OCI-LY1 (cell line): Measurements from ENCODE around the gene SGO1.

ENCODE experiments used
- H2AFZ ChIP-seq: fragments of 200-600 bp; sonication (generic), shearing (Covaris generic); 2 replicates; pipeline ENCODE4 v1.6.0; 2014; ENCODE audit warnings: antibody characterized with exemption, mild to moderate bottlenecking, low read length
- H3F3A ChIP-seq: fragments of 200-600 bp; sonication (generic), shearing (Covaris generic); 2 replicates; pipeline ENCODE4 v1.6.0; 2014; ENCODE audit warnings: mild to moderate bottlenecking, antibody characterized with exemption, low read length, moderate library complexity; ENCODE audit not compliant: insufficient read depth
- H3K27ac ChIP-seq: fragments of 200-600 bp; sonication (generic); 2 replicates; pipeline ENCODE4 v1.5.1; 2014; ENCODE audit warnings: low read length, mixed run types, mild to moderate bottlenecking, low read depth; ENCODE audit not compliant: poor library complexity, severe bottlenecking
- H3K27me3 ChIP-seq: fragments of 200-600 bp; sonication (generic); 2 replicates; pipeline ENCODE4 v1.6.0; 2014; ENCODE audit warnings: antibody characterized with exemption, mild to moderate bottlenecking, low read length, moderate library complexity; ENCODE audit not compliant: insufficient read depth
- H3K36me3 ChIP-seq: fragments of 200-600 bp; sonication (generic); 2 replicates; pipeline ENCODE4 v1.6.1; 2014; ENCODE audit warnings: mild to moderate bottlenecking, antibody characterized with exemption, low read length, moderate library complexity, mixed read lengths; ENCODE audit not compliant: insufficient read depth
- H3K4me1 ChIP-seq: fragments of 200-600 bp; sonication (generic); 2 replicates; pipeline ENCODE4 v1.5.1; 2014; ENCODE audit warnings: mild to moderate bottlenecking, low read length, moderate library complexity; ENCODE audit not compliant: insufficient read depth, severe bottlenecking
- H3K4me2 ChIP-seq: fragments of 200-600 bp; sonication (generic), shearing (Covaris generic); 2 replicates; pipeline ENCODE4 v1.6.1; 2014; ENCODE audit warnings: low read length
- H3K4me3 ChIP-seq: fragments of 200-600 bp; sonication (generic); 2 replicates; pipeline ENCODE4 v1.5.1; 2014; ENCODE audit warnings: low read length, low read depth, mild to moderate bottlenecking, mixed read lengths; ENCODE audit not compliant: poor library complexity, severe bottlenecking
- H3K79me2 ChIP-seq: fragments of 200-600 bp; shearing (Covaris generic); 2 replicates; pipeline ENCODE4 v1.6.1; 2016; ENCODE audit warnings: mixed run types, low read length, mixed read lengths; ENCODE audit not compliant: insufficient read depth
- H3K9ac ChIP-seq: fragments of 200-600 bp; sonication (generic), shearing (Covaris generic); 2 replicates; pipeline ENCODE4 v1.6.1; 2014; ENCODE audit warnings: mild to moderate bottlenecking, low read length, mixed read lengths
- H3K9me2 ChIP-seq: fragments of 200-600 bp; sonication (generic), shearing (Covaris generic); 2 replicates; pipeline ENCODE4 v1.6.1; 2014; ENCODE audit warnings: low read depth, mild to moderate bottlenecking, low read length, mixed read lengths
- H3K9me3 ChIP-seq: fragments of 200-600 bp; shearing (Covaris generic); 2 replicates; pipeline ENCODE4 v1.6.1; 2014; ENCODE audit warnings: low read length, mixed read lengths
- H4K20me1 ChIP-seq: fragments of 200-600 bp; sonication (generic), shearing (Covaris generic); 2 replicates; pipeline ENCODE4 v1.6.0; 2016; ENCODE audit warnings: mild to moderate bottlenecking, low read length; ENCODE audit not compliant: insufficient read depth
- CTCF ChIP-seq: fragments of 200-600 bp; sonication (generic), shearing (Covaris generic); IDR thresholded peaks from 2 replicates; pipeline ENCODE4 v1.5.1; 2017; ENCODE audit warnings: mild to moderate bottlenecking, antibody characterized with exemption, low read length, moderate library complexity, mixed read lengths
- EZH2 ChIP-seq: fragments of 200-600 bp; sonication (generic), shearing (Covaris generic); IDR thresholded peaks from 2 replicates; pipeline ENCODE4 v1.8.0; 2017; ENCODE audit warnings: borderline replicate concordance, mixed run types, mild to moderate bottlenecking, antibody characterized with exemption, low read length, moderate library complexity, mixed read lengths

Gene SGO1

GRCh38 chr3:20232906-20233780, 47.1 kb upstream of the SGO1 start:
- H3K9me3 ChIP-seq, result no peaks in the 10 kb centered on the region
- H3F3A ChIP-seq, result no peaks in the 10 kb centered on the region
- no peaks in the 10 kb centered on the region for H3K27me3 ChIP-seq
- H3K4me1 ChIP-seq, result no peaks in the 10 kb centered on the region
- H3K9me2 ChIP-seq, result no peaks in the 10 kb centered on the region
- no peak overlapping the region for H3K4me3 ChIP-seq
- H3K27ac ChIP-seq, result no peak overlapping the region
- no peak for TF ChIP-seq CTCF
- TF ChIP-seq EZH2, result no peak
- no peak overlapping the region for H3K9ac ChIP-seq
- no peaks in the 10 kb centered on the region for H4K20me1 ChIP-seq
- no peak overlapping the region for H3K4me2 ChIP-seq
- no peak overlapping the region for H2AFZ ChIP-seq
- H3K36me3 ChIP-seq, result no peaks in the 10 kb centered on the region
- no peaks in the 10 kb centered on the region for H3K79me2 ChIP-seq

DNA sequence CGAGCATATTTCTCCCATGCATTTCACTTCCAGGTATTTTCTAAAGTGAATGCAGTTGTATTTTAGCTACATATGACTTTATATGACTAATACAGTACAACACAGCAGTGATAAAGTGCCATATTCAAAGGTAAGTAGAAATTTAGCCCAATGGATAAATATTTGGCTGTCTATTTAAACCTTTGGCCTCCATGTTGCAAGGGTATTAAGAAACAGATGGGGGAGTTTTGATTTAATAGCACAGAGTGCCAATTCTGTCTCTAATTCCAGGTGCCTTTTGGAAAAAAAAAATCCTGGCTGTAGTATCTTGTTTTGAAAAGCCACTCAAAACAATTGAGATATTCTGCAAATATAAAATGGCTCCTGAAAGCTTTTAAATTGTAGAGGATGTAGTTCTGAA, 44.9 kb upstream of the SGO1 start:
- Histone ChIP-seq H3K9me3 (no peaks in the 10 kb centered on the region), H3K27ac (no peak overlapping the region), H3K9ac (no peak overlapping the region), H3K27me3 (no peaks in the 10 kb centered on the region), H4K20me1 (no peaks in the 10 kb centered on the region), H2AFZ (no peak overlapping the region), H3K4me2 (no peak overlapping the region), H3F3A (no peaks in the 10 kb centered on the region), H3K9me2 (no peaks in the 10 kb centered on the region), H3K79me2 (no peaks in the 10 kb centered on the region), H3K36me3 (no peaks in the 10 kb centered on the region), H3K4me1 (no peaks in the 10 kb centered on the region), H3K4me3 (no peak overlapping the region)
- TF ChIP-seq CTCF (no peak), EZH2 (no peak)

DNA sequence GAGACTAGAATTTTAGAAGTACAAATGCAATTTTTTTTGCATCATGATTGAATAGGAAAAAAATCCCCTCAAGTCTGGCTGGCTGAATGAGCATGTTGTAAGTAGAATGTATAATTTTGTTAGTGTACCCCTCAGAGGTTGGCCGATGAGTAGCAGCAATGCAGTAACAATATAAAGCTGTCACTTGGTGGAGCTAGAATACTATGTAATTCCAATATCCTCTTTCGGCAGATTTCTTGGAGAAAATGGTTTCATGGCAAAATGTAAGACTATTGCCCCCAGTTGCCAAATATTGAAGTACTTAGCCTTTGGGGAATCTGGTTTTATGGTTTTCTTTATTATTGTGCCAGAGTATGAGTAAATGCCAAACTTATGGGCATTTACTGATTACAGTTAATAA, 39.8 kb upstream of the SGO1 start:
- H3K27ac ChIP-seq, result no peak overlapping the region
- no peak overlapping the region for H2AFZ ChIP-seq
- no peaks in the 10 kb centered on the region for H3K9me2 ChIP-seq
- no peaks in the 10 kb centered on the region for H4K20me1 ChIP-seq
- H3K9ac ChIP-seq, result no peak overlapping the region
- no peaks in the 10 kb centered on the region for H3K27me3 ChIP-seq
- H3K4me1 ChIP-seq, result no peaks in the 10 kb centered on the region
- H3F3A ChIP-seq, result no peaks in the 10 kb centered on the region; the same call in 1 of the 2 replicates
- H3K4me3 ChIP-seq, result no peak overlapping the region
- TF ChIP-seq CTCF, result peak; percentile 34; the same call in 1 of the 2 replicates
- no peak for TF ChIP-seq EZH2
- no peaks in the 10 kb centered on the region for H3K9me3 ChIP-seq
- H3K79me2 ChIP-seq, result no peaks in the 10 kb centered on the region
- no peak overlapping the region for H3K4me2 ChIP-seq
- no peaks in the 10 kb centered on the region for H3K36me3 ChIP-seq
